CD4-positive, alpha-beta T cell treated with Interleukin-2 at 100 ng/mL for 4 hours (primary cell): Measurements from ENCODE around the gene PSMD2.
"Not testable (repeated sequence)": the region's sequence is repeated elsewhere in the genome, so short reads cannot be mapped to it uniquely, and the experiment has no call there.

Experiments
- DNase-seq: peaks from one replicate; pipeline ENCODE4 v3.0.0-alpha.2; 2020; ENCODE audit warnings: low spot score

PSMD2 gene

GRCh38 chr3:184298759-184299487 is at the start of gene PSMD2:
PSMD2 (plus strand) TSS chr3:184299241; CDS start chr3:184299267, 26 bp downstream.
- peak; percentile 98 for DNase-seq

GRCh38 chr3:184249412-184250166 is 49.5 kb upstream of the PSMD2 start, which contains the start of gene EEF1AKMT4:
EEF1AKMT4 (plus strand) TSS chr3:184249672; CDS start chr3:184249695, 23 bp downstream.
- peak; percentile 97 for DNase-seq

GRCh38 chr3:184250167-184250828 is 48.7 kb upstream of the PSMD2 start:
- peak; percentile 92 for DNase-seq

- no peak for DNase-seq
Observed at GRCh38 chr3:184255291-184256039, 43.6 kb upstream of the PSMD2 start.

- no peak for DNase-seq
Observed at GRCh38 chr3:184257083-184257915, 41.7 kb upstream of the PSMD2 start.

GRCh38 chr3:184258926-184259325 is 40.1 kb upstream of the PSMD2 start:
- DNase-seq: no peak

- DNase-seq: no peak
Observed at GRCh38 chr3:184259396-184259877, 39.6 kb upstream of the PSMD2 start.

- peak; percentile 31 for DNase-seq
Observed at GRCh38 chr3:184259878-184260723, 38.9 kb upstream of the PSMD2 start.

- no peak for DNase-seq
Observed at GRCh38 chr3:184260724-184261269, 38.2 kb upstream of the PSMD2 start.

- peak; percentile 46 for DNase-seq
Observed at GRCh38 chr3:184261270-184261853, 37.7 kb upstream of the PSMD2 start, which contains the start of gene CAMK2N2. CAMK2N2 (minus strand) TSS chr3:184261553; CDS start chr3:184261285, 268 bp downstream.

- DNase-seq: no peak
Observed at GRCh38 chr3:184261854-184262763, 36.9 kb upstream of the PSMD2 start.

GRCh38 chr3:184262764-184263179 is 36.3 kb upstream of the PSMD2 start:
- DNase-seq: no peak

- not testable (repeated sequence) for DNase-seq
Observed at GRCh38 chr3:184267249-184267648, 31.8 kb upstream of the PSMD2 start.

- DNase-seq: no peak
Observed at GRCh38 chr3:184272269-184272668, 26.8 kb upstream of the PSMD2 start.

GRCh38 chr3:184275381-184275701 is 23.7 kb upstream of the PSMD2 start:
- no peak for DNase-seq

- no peak for DNase-seq
Observed at GRCh38 chr3:184275961-184276910, 22.8 kb upstream of the PSMD2 start, which contains the start of gene ECE2. ECE2 (plus strand) TSS chr3:184276022; CDS start chr3:184276154, 132 bp downstream.

GRCh38 chr3:184277366-184277765 is 21.7 kb upstream of the PSMD2 start:
- no peak for DNase-seq
